Measurements from ENCODE around the gene EPHA7. TPM values are rescaled to one million over a fixed set of nuclear protein-coding genes. Genes with fewer than 3 reads are reported as not detected.
A peak's percentile ranks its signal among the peaks of the same experiment; 100 is the strongest.

Gene EPHA7
- total RNA-seq, 1 donor from 2014 or later, result 1.5 TPM

DNA sequence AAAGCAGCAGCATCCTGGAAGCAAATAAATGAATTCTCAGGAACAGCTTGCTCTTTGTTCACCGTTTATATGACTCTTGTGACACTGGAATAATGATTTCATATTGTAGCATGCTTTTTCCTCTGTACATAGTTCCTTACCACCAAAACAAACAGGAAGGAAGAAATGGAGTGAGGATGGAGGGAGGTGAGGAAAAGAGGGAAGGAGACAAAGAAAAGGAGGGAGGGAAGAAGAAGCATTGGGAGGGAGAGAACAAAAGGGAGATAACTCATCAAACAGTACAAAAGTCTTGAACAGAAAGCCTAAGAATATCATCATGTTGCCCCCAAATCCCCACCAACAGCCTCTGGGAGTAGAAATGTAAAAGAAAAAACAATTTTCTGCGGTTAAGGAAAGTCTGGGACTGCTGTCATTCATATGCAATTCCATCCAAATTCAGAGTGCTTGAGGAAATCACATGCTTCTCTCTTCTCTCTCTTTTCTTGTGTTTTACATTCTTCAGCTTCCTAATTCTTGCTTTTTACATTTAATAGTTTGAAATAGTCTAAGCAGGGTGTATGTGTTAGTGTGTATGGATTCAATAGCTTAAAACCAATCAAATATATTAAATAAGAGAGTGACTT, 81.5 kb downstream of the EPHA7 start:
- intact Hi-C loops (cut with micrococcal nuclease), result no loop called here
- DNase-seq, result no peak
- ATAC-seq, result no peak

DNA sequence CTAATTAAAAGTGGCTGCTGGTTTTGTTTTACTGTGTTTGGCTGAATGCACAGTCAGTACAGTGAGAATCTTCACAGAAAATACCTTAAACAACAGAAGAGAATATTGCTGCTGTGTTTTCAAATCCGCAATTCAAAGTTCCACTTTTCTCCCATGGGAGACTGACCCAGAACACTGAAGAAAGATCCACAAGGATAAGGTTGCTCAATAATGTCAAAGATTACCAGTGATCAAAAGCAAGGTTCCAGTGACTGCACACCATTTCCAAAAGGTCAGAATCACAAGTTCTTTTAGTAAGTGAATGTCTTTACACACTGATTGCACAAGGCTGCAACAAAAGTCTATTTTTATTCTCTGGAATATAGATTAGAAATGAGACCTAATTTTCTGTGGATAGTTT, 82.3 kb downstream of the EPHA7 start:
- ATAC-seq (no peak), DNase-seq (no peak)
- intact Hi-C loops (cut with micrococcal nuclease), result no loop called here

DNA sequence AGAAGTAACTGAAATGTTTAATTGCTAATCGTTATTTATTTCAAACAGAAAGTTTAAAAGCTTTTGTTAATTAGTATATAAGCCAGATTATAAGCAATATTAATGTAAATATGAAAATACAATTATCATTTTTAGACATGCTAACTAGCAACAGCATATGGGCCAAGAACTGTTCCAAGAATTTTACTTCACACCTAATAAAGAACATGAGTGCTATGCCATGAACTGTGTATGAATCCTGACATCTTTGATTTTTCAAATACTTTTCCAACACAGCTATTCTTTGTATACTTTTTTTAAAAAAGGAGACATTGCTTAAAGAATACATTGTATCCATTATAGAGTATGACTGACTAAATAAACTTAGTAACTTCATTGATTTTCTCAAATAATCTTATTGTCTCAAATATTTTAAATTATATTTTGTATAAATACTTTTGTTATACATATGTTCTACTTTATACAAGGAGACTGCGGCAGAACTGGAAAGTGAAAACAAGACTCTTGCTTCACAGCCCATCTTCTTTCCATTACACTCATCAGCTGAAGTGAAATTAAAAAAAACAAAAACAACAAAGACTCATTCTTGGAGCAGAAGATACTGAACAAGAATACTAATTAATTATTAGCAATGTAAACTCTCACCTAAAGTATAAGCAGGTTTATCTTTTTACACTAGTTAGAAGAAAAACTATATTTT, 89.9 kb downstream of the EPHA7 start:
- no peak for DNase-seq
- ATAC-seq, result no peak
- intact Hi-C loops (cut with micrococcal nuclease), result no loop called here

GRCh38 chr6:93327857-93328256, 91.5 kb downstream of the EPHA7 start:
- intact Hi-C loops (cut with micrococcal nuclease), result no loop called here
- DNase-seq, result no peak
- peak; percentile 94 for ATAC-seq

DNA sequence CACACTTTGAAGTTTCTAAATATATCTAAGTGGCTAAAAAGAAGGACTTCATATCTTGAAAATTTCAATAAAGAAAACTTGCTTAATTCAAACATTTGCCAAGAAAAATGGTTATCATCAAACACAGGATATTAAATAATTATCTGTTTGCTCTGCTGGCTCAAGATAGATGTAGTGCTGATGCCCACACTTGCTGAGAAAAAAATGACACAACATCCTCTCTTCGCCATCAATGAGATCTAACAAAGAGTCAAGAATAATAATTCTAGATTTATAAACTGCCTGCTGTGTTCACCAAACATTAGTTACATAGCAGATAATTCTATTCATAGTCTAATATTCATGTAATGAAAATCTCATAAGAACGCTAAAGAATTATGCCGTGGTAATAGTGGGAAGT, 93.6 kb downstream of the EPHA7 start:
- DNase-seq (no peak), ATAC-seq (no peak)
- intact Hi-C loops (cut with micrococcal nuclease), result no loop called here

- DNase-seq, result no peak
- intact Hi-C loops (cut with micrococcal nuclease), result no loop called here
- no peak for ATAC-seq
These were observed 95.7 kb downstream of the EPHA7 start for GRCh38 chr6:93323630-93324029.

DNA sequence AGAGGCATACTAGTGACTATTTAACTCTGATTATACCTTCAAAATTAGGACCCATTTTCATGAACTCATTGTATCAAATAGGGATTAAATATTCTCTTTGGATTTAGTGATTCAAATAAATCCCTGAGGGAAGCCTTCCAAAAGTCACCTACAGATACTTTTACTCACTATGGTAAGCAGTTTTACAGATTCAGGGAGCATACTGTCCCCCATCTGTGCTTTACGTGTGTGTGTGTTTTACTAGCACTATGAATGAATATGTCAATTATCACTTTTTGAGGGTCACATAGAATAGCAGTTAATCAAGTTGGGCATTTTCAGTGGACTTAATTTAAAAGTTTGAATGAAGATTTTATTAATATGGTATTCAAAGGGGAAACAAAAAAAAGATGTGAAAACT, 96.7 kb downstream of the EPHA7 start:
- no peak for ATAC-seq
- no peak for DNase-seq
- intact Hi-C loops (cut with micrococcal nuclease), result no loop called here

DNA sequence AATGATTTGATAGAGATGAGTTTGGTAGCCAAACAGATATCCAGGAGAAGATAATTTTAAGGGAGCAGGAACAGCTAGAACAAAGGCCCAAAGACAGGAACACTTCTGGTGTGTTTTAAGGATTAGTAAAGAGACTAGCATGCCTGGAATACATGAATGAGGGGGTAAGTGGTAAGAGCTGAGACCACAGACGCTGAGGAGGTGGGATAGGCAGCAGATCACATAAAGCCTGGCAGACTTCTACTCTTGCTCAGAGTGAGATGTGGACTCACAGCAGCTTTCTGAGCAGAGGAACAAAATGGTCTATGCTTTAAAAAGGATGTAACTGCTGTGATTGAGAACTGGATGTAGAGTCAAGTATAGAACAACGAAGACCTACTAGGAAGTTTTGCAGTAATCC, 100.1 kb downstream of the EPHA7 start:
- no peak for DNase-seq
- no peak for ATAC-seq
- intact Hi-C loops (cut with micrococcal nuclease), result no loop called here

DNA sequence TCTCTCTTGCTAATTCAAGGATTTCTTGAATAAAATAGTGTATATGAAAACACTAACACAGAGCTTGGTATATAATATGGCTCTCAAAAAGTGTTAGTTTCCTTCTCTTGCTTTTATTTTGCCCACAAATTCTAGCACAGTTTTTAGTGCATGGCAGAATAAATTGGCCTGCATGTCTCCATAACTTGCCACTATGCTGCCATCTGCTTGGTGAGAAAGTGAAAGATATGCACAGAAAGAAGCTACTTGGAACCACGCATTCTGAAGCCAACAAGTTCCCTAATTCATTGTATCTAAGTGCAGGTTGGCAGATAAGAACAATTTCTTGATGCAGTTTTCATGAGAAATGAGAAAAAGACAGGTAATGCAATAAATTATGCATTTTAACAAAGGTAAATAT, 101.2 kb downstream of the EPHA7 start:
- DNase-seq, result no peak
- no peak for ATAC-seq
- intact Hi-C loops (cut with micrococcal nuclease), result no loop called here

GRCh38 chr6:93317592-93317991, 101.8 kb downstream of the EPHA7 start:
- ATAC-seq, result no peak
- DNase-seq, result no peak

DNA sequence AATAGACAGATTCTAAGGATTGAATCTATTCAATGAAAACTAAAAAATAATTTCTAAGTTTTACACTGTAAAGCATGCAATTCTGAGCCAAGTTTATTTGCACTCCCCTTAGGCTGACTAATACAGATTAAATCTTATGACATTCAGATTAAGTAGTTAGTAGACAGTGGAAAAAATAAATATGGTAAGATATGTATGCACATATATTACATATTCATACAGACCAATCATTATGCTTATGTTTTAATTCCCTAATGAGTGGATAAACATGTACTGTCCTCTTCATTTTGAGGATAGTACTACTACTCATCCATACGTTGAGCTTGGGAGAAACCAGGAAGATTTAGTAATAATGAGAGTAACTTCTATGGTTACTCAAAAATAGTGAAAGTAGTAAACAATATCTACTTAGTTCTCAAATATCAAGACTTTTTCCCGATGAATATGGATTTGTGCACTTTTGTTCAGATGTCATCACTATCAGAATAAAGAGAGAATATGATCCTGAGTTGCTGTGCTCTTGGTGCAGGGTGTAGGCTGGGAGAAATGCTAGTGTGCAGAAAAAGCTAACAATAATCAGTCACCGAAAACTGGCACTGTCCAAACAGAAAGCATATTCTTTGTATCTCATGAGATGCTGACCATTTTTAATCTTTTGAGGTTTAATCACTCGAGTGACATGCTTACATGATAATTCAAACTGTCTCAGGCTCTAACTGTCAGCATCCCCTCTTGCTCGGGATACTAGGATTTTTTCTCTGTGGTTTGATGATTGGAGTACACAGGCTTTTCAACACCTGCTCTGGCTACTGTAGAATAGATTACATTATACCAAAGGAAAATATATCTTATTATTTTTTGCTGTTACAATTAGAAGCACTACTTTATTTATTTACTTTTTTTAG, 111.6 kb downstream of the EPHA7 start:
- intact Hi-C loops (cut with micrococcal nuclease), result no loop called here
- no peak for ATAC-seq
- no peak for DNase-seq

More at GRCh38 chr6:93317592-93317991, 101.8 kb downstream of the EPHA7 start:
- intact Hi-C loops (cut with micrococcal nuclease), result no loop called here

DNA sequence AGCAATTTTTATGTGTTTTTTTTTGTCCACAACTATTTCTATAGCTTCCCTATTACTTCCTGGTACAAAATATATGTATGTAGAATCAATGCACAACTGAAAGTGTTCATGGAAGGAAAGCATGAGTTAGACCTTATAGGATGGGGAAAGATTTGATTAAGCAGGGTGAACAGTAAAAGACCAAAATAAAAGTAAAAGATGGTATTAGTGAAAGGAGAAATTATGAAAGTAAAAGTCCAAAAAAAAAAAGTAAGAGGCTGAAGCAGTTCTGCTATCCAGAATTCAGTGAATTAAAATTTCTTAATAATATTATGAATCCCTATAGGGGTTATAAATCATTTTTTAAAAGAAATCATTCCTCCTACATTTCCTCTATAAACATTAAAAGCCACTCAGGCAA, 114.3 kb downstream of the EPHA7 start:
- ATAC-seq (no peak), DNase-seq (no peak)
- intact Hi-C loops (cut with micrococcal nuclease), result no loop called here

DNA sequence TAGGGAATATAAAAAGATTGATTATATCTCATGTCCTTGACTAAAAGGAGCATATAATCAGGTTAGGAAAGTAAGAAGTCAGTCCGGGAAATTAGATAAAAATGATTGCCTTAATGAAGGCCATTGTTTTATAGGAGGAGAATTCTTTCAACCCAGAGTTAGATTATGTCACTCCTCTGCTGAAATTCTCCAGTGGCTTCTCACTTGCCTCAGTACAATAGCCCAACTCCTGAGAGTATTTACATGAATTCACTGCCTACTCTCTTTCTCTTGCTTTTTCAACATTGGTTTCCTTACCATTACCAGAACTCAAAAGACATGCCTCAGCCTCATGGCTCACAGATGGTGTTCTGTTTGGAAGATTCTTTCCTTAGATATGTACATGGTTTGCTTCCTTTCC, 114.9 kb downstream of the EPHA7 start:
- DNase-seq, result no peak
- intact Hi-C loops (cut with micrococcal nuclease), result no loop called here
- no peak for ATAC-seq

- intact Hi-C loops (cut with micrococcal nuclease), result no loop called here
- DNase-seq (no peak), ATAC-seq (no peak)
These were observed 118.7 kb downstream of the EPHA7 start for GRCh38 chr6:93300661-93301060.

- intact Hi-C loops (cut with micrococcal nuclease), result no loop called here
- no peak for ATAC-seq
- DNase-seq, result no peak
These were observed 119.7 kb downstream of the EPHA7 start for GRCh38 chr6:93299622-93300021.

- DNase-seq (no peak), ATAC-seq (no peak)
- intact Hi-C loops (cut with micrococcal nuclease), result no loop called here
These were observed 123.7 kb downstream of the EPHA7 start for GRCh38 chr6:93295631-93296030.

GRCh38 chr6:93294879-93295278, 124.5 kb downstream of the EPHA7 start:
- ATAC-seq (no peak), DNase-seq (no peak)
- intact Hi-C loops (cut with micrococcal nuclease), result no loop called here

DNA sequence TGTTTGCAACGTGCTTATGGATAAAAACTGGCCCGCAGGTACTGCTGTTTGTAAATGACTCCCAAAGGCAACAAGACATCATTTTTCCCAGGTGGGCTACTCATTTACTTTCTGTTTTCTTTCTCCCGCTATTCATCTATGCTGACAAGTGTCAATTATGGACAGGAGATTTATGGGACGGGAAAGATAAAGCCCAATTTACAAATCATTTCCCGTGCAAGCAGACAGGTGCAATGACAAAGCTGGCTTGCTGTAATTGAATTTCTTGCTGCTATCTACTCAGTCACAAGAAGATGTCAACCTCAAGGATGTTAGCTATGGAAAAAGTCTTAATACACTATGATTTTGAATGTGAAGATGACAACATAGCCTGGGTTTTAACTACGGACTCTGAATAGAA, 125.5 kb downstream of the EPHA7 start:
- no peak for DNase-seq
- intact Hi-C loops (cut with micrococcal nuclease), result no loop called here
- no peak for ATAC-seq

DNA sequence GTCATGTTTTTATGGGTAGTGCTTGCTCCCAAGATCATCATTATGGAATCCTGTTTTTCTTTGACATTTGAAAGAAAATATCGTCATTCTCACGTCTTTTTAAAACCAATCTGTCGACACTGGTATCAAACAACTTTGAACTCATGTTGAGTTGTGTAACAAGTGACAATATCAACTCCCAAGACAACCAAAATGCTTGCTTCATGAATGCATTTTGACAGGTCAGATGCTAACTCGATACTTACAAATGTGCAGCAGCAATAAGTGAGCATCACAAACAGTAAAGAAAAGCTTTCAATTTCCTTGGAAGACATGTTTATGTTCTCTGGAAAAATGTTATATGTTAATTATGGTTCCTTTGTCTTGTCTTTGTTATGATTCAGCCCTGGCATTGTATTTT, 125.9 kb downstream of the EPHA7 start:
- DNase-seq (no peak), ATAC-seq (no peak)
- intact Hi-C loops (cut with micrococcal nuclease), result no loop called here

DNA sequence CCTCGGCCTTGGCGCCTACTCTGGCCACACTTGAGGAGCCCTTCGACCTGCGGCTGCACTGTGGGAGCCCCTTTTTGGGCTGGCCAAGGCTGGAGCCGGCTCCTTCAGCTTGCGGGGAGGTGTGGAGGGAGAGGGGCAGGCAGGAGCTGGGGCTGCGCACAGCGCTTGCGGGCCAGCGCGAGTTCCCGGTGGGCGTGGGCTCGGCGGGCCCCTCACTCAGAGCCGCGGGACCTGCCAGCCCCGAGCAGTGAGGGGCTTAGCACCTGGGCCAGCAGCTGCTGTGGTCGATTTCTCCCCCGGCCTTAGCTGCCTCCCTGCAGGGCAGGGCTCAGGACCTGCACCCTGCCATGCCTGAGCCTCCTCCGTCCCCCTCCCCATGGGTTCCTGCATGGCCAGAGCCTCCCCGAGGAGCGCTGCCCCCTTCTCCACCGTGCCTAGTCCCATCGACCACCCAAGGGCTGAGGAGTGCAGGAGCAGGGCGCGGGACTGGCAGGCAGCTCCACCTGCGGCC, 136.8 kb downstream of the EPHA7 start:
- intact Hi-C loops (cut with micrococcal nuclease), result no loop called here
- no peak for ATAC-seq
- no peak for DNase-seq

Data from left ventricle myocardium superior (tissue), 1 donor.